Measurements from ENCODE around the gene PCBP3.

Gene PCBP3

DNA sequence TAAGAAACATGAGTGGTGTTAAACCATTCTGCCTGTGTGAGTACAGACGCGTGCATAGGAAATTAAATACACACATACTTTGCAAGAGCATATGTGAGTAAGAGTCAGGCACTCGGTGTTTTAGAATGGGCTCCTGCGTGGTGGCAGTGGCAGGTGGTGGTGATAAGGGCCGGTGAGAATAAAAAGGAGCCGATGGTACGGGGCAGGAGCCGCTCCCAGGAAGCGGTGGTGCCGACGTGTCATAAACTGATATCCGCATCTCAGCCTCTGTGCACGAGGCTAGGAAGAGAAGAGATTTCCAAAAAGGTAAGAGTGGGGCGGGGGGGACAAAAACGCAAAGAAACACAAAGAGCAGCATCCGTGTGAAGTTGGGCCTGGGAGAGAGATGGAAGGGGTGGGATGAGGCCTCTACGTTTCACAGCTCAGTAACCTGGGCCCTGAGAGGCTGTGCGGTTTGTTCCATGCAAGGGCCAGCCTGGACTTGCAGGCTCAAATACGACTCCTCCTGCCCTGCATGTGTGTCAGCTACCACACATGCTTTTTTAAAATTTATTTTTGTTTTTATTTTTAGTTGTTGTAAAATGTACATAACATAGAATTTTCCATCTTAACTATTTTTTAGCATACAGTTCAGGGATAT, 210.3 kb downstream of the PCBP3 start:
- in situ Hi-C loops (cut with HindIII; ENCODE audit: low sequenced_read_pairs), result no loop called here

GRCh38 chr21:45854690-45855247, 211.2 kb downstream of the PCBP3 start:
- in situ Hi-C loops (cut with HindIII; ENCODE audit: low sequenced_read_pairs), result no loop called here

- in situ Hi-C loops (cut with HindIII; ENCODE audit: low sequenced_read_pairs), result no loop called here
Observed at GRCh38 chr21:45855248-45855811, 211.8 kb downstream of the PCBP3 start.

DNA sequence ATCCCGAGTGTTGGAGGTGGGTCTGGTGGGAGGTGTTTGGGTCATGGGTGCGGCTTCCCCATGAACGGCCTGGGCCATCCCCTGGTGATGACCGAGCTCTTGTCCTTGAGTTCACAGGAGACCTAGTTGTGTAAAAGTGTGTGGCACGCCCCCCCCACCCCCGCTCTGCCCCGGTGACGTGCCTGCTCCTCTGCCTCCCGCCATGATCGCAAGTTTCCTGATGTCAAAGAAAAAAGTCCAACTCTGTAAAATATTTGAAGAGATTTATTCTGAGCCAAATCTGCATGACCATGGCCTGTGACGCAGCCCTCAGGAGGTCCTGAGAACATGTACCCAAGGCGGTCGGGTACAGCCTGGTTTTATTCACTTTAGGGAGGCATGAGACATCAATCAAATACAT, 212.9 kb downstream of the PCBP3 start:
- in situ Hi-C loops (cut with HindIII; ENCODE audit: low sequenced_read_pairs), result no loop called here

DNA sequence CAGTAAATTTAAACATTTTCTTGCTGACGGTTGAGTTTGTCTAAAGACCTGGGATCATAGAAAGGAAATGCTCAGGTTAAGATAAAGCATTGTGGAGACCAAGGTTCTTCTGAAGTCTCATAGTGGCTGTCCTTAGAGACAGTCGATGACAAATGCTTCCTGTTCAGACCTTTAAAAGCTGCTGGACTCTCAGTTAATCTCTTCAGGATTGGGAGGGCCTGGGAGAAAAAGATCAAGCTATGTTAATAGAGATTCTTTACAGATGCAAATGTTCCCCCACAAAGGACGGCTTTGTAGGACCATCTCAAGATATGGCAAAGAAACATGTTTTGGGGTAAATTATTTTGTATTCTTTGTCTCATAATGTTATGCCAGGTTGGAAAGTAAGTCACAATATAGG, 213.4 kb downstream of the PCBP3 start:
- in situ Hi-C loops (cut with HindIII; ENCODE audit: low sequenced_read_pairs), result no loop called here

GRCh38 chr21:45857761-45858160, 214.2 kb downstream of the PCBP3 start:
- in situ Hi-C loops (cut with HindIII; ENCODE audit: low sequenced_read_pairs), result no loop called here

GRCh38 chr21:45858180-45858579, 214.7 kb downstream of the PCBP3 start:
- in situ Hi-C loops (cut with HindIII; ENCODE audit: low sequenced_read_pairs), result no loop called here

DNA sequence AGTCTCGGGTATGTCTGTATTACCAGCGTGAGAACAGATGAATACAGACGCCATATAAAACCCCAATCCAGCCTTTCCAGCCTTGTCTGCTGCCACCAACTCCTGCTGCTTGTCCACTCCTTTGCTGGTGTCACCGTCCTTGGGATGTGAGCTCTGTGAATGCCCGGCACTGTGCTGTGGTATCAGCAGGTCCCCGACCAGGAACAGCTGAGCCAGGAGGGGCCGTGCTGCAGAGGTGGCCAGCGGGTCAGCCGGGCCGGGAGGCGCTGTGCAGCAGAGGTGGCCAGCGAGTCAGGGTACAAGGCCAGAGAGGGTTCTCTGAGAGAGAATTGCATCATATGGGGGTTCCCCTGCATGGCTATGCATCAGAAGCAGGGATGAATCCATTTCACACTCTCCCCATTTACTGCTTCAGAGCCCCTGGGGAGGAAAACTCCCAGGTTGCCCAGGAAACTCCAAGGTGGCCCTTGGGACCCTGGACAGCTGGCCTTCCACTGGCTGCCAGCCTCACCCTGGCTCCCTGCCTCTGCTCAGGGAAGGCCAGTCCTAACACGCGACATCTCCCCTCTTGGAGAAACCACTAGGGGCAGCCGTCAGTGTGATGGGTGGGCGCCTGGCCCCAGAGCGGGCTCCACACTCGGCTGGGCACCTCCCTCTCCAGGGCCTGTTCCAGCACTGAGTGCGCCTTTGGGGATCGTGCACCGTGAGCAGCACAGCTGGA, 215.7 kb downstream of the PCBP3 start:
- in situ Hi-C loops (cut with HindIII; ENCODE audit: low sequenced_read_pairs), result no loop called here

- in situ Hi-C loops (cut with HindIII; ENCODE audit: low sequenced_read_pairs), result loop anchor here (5.0 kb wide), 1 partner anchor 92 kb away; no protein-coding TSS in a partner anchor
Observed at GRCh38 chr21:45859762-45860357, 216.3 kb downstream of the PCBP3 start.

- in situ Hi-C loops (cut with HindIII; ENCODE audit: low sequenced_read_pairs), result loop anchor here (5.0 kb wide), 1 partner anchor 92 kb away; no protein-coding TSS in a partner anchor
Observed at GRCh38 chr21:45860493-45861155, 217.1 kb downstream of the PCBP3 start.

GRCh38 chr21:45861156-45861870, 217.8 kb downstream of the PCBP3 start:
- in situ Hi-C loops (cut with HindIII; ENCODE audit: low sequenced_read_pairs), result loop anchor here (5.0 kb wide), 1 partner anchor 91 kb away; no protein-coding TSS in a partner anchor

DNA sequence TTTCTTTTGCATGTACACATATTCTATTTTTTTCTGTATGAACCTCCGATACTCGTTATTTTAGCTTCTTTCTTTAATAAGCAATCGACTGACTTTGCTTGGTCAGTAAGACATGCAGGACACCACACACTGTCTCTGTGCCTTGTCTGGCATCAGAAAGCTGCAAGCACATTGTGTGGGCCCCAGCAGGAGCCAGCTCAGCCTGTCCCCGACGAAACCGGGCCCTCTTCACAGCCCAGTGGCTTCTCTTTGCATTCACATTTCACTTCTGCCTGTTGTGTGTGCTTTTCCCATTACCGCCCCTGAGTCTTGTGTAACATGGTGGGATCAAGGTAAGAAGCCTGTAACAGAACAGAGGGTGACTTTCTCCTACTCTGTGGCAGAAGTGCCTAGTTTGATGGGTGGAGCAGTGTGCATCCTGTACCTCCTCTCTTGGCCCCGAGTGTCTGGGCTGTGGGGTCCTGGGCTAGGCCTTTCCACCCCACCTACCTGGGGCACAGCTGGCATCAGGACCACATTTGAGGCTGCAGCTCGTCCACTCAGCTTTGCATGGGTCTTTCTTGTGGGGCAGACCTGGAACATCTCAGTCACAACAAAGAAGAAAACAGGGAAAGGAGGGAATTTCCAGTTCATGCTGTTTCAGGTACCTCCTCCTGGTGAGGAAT, 219.2 kb downstream of the PCBP3 start:
- in situ Hi-C loops (cut with HindIII; ENCODE audit: low sequenced_read_pairs), result loop anchor here (5.0 kb wide), 1 partner anchor 90 kb away; no protein-coding TSS in a partner anchor

GRCh38 chr21:45863267-45863666, 219.7 kb downstream of the PCBP3 start:
- in situ Hi-C loops (cut with HindIII; ENCODE audit: low sequenced_read_pairs), result loop anchor here (5.0 kb wide), 1 partner anchor 89 kb away; no protein-coding TSS in a partner anchor

GRCh38 chr21:45863751-45864150, 220.2 kb downstream of the PCBP3 start:
- in situ Hi-C loops (cut with HindIII; ENCODE audit: low sequenced_read_pairs), result loop anchor here (5.0 kb wide), 1 partner anchor 89 kb away; no protein-coding TSS in a partner anchor

- in situ Hi-C loops (cut with HindIII; ENCODE audit: low sequenced_read_pairs), result loop anchor here (5.0 kb wide), 1 partner anchor 88 kb away; no protein-coding TSS in a partner anchor
Observed at GRCh38 chr21:45864436-45864835, 220.9 kb downstream of the PCBP3 start.

GRCh38 chr21:45865106-45865835, 221.7 kb downstream of the PCBP3 start:
- in situ Hi-C loops (cut with HindIII; ENCODE audit: low sequenced_read_pairs), result no loop called here

GRCh38 chr21:45866551-45866950, 223.0 kb downstream of the PCBP3 start:
- in situ Hi-C loops (cut with HindIII; ENCODE audit: low sequenced_read_pairs), result no loop called here

GRCh38 chr21:45867041-45867666, 223.6 kb downstream of the PCBP3 start:
- in situ Hi-C loops (cut with HindIII; ENCODE audit: low sequenced_read_pairs), result no loop called here

Measured in endothelial cell of hepatic sinusoid (primary cell).